NCI-H2081 treated with DMSO at 0.1 percent for 48 hours (cell line): ENCODE data around the gene RNF213.
"Not testable (repeated sequence)": the region's sequence is repeated elsewhere in the genome, so short reads cannot be mapped to it uniquely, and the experiment has no call there.

Source experiments
- DNase-seq: peaks from one replicate; lab custom pipeline; 2025; lab: John Stamatoyannopoulos, UW

RNF213 gene

GRCh38 chr17:80270836-80271235 lies 10.2 kb downstream of the RNF213 start:
- DNase-seq = no peak

- no peak for DNase-seq
Measured at GRCh38 chr17:80272366-80272765, 11.7 kb downstream of the RNF213 start.

- no peak for DNase-seq
Measured at GRCh38 chr17:80274331-80274730, 13.7 kb downstream of the RNF213 start.

- no peak for DNase-seq
Measured at GRCh38 chr17:80274871-80275449, 14.3 kb downstream of the RNF213 start.

- not testable (repeated sequence) for DNase-seq
Measured at GRCh38 chr17:80275857-80276256, 15.2 kb downstream of the RNF213 start.

- no peak for DNase-seq
Measured at GRCh38 chr17:80277751-80278671, 17.4 kb downstream of the RNF213 start.

GRCh38 chr17:80279895-80280294 lies 19.2 kb downstream of the RNF213 start:
- DNase-seq = no peak

- DNase-seq = no peak
Measured at GRCh38 chr17:80281516-80281915, 20.9 kb downstream of the RNF213 start.

GRCh38 chr17:80283116-80283852 lies 22.6 kb downstream of the RNF213 start:
- no peak for DNase-seq

GRCh38 chr17:80284631-80285030 lies 24.0 kb downstream of the RNF213 start:
- DNase-seq = no peak

GRCh38 chr17:80285237-80285920 lies 24.7 kb downstream of the RNF213 start:
- no peak for DNase-seq

GRCh38 chr17:80286638-80286960 lies 25.9 kb downstream of the RNF213 start:
- DNase-seq = no peak

- DNase-seq = no peak
Measured at GRCh38 chr17:80287038-80287437, 26.4 kb downstream of the RNF213 start.

GRCh38 chr17:80287806-80288567 lies 27.3 kb downstream of the RNF213 start:
- DNase-seq = no peak

- no peak for DNase-seq
Measured at GRCh38 chr17:80289616-80290015, 29.0 kb downstream of the RNF213 start.

GRCh38 chr17:80290156-80290555 lies 29.5 kb downstream of the RNF213 start:
- DNase-seq = no peak

- no peak for DNase-seq
Measured at GRCh38 chr17:80291260-80291659, 30.6 kb downstream of the RNF213 start.

GRCh38 chr17:80291691-80292487 lies 31.2 kb downstream of the RNF213 start:
- DNase-seq = no peak

- no peak for DNase-seq
Measured at GRCh38 chr17:80292521-80292971, 31.9 kb downstream of the RNF213 start.

- no peak for DNase-seq
Measured at GRCh38 chr17:80294210-80294609, 33.6 kb downstream of the RNF213 start.

- no peak for DNase-seq
Measured at GRCh38 chr17:80294653-80295052, 34.0 kb downstream of the RNF213 start.
